Measurements from ENCODE around the gene PMVK. TPM values are rescaled to one million over a fixed set of nuclear protein-coding genes. Genes with fewer than 3 reads are reported as not detected.
A peak's percentile ranks its signal among the peaks of the same experiment; 100 is the strongest.

The PMVK gene
- total and polyA plus RNA-seq, 2 of the 8 experiments (the other 6 are each of a cell fraction or from before 2014, with no cell fraction given), result 23.8 to 26.5 TPM

GRCh38 chr1:154878371-154879037 lies 58.0 kb downstream of the PMVK start (continued):
- TF ChIP-seq RAD21 (IDR thresholded peaks at IDR 0.05 in 1 of 2, conservative IDR thresholded peaks at IDR 0.05 in 1 of 2; ENCODE audit: low read depth in 2 of 2, low read length in 2 of 2), result peak; percentile 98 to 99
- no peak; the same call in 1 of the 2 replicates for TF ChIP-seq JUND (IDR thresholded peaks at IDR 0.05; ENCODE audit: low read length)
- peak; percentile 61; the same call in 1 of the 2 replicates for TF ChIP-seq TCF12 (IDR thresholded peaks at IDR 0.05; ENCODE audit: low read depth, low read length)
- peak; percentile 67; the same call in 1 of the 2 replicates for TF ChIP-seq GABPA (IDR thresholded peaks at IDR 0.05; ENCODE audit: borderline replicate concordance, insufficient read depth, low read length)
- peak; percentile 47; the same call in 1 of the 2 replicates for TF ChIP-seq MAX (IDR thresholded peaks at IDR 0.05)
- no peak for TF ChIP-seq RFX5 (IDR thresholded peaks at IDR 0.05; ENCODE audit: borderline replicate concordance, low read depth, low read length)

Data from H1 (cell line).